G401.6 (cell line): Measurements from ENCODE around the gene THBS1.

Source experiments
- FAIRE-seq: peaks from 2 replicates; lab custom pipeline; 2012; peaks lifted over from hg19 to GRCh38; lab: Jason Lieb, UNC

THBS1 gene

DNA sequence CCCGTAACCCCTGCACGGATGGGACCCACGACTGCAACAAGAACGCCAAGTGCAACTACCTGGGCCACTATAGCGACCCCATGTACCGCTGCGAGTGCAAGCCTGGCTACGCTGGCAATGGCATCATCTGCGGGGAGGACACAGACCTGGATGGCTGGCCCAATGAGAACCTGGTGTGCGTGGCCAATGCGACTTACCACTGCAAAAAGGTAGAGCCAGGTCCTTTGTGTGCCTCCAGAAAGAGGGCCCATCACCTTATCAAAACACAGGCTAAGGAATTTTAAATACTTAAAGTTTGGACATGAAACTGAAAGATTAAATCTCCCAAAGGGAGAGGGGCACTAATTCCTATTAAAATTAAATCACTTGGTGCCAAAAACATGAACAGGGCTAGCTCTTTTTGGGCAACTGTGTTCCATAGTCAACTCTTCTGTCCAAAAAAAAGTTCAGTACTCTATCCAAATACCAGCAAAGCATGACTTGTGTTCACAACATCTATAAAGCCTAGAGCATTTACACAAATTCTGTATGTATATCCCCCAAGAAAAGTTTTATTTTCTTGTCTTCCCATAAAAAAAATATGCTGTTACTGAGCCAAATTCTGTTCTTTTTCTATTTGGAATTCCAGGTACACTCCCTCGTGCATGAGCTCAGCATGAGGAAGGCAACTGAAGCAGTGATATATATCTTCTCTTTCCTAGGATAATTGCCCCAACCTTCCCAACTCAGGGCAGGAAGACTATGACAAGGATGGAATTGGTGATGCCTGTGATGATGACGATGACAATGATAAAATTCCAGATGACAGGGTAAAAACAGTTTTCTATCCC lies 9.2 kb downstream of the THBS1 start:
- FAIRE-seq, result no peak

DNA sequence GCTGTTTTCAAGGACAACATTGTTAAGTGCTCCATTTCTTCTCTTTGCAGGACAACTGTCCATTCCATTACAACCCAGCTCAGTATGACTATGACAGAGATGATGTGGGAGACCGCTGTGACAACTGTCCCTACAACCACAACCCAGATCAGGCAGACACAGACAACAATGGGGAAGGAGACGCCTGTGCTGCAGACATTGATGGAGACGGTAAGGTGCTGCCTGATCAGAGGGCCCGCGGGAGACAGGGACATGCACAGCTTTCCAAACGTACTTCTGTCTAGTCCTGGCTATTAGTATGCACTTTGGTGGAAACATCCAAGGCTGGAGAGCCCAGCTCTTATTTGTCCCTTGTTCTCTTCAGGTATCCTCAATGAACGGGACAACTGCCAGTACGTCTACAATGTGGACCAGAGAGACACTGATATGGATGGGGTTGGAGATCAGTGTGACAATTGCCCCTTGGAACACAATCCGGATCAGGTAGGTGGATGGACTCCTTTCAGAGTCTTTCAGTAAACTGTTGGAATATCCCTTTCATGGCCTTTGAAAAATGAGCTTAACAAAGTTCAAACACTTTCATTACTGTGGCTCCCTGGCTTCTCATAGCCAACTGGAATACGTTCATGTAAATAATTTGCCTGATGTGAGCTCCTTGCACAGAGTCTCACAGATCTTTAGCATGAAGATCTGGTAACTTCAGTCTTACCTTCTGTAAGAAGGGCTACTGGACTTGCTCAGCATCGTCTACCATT lies 10.4 kb downstream of the THBS1 start:
- FAIRE-seq, result no peak

DNA sequence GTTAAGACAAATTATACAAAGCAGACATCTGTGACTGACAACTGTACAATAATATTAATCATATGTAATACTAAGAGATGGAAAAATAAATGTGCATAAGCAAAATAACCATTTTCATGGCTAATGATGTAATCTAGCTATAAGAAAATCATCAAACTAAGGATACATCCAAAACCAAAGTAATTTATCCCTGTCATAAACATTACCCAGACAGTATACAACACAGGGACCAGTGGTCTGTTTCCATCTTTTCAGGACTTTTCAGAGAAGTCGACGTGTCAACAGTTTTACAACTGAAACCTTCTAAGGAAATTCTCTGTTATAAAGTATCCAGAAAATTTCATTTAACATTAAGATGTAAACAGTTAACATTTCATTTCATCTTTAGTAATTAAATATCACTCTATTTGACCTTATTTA lies 11.0 kb downstream of the THBS1 start:
- no peak for FAIRE-seq

DNA sequence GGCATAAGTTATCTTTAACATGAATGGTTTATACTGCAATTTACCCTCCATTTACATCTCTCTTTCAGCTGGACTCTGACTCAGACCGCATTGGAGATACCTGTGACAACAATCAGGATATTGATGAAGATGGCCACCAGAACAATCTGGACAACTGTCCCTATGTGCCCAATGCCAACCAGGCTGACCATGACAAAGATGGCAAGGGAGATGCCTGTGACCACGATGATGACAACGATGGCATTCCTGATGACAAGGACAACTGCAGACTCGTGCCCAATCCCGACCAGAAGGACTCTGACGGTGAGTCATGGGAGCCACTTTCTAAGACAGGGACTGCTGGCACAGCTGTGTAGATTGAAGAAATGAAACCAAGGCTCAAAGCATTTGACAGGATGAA lies 11.6 kb downstream of the THBS1 start:
- no peak for FAIRE-seq

DNA sequence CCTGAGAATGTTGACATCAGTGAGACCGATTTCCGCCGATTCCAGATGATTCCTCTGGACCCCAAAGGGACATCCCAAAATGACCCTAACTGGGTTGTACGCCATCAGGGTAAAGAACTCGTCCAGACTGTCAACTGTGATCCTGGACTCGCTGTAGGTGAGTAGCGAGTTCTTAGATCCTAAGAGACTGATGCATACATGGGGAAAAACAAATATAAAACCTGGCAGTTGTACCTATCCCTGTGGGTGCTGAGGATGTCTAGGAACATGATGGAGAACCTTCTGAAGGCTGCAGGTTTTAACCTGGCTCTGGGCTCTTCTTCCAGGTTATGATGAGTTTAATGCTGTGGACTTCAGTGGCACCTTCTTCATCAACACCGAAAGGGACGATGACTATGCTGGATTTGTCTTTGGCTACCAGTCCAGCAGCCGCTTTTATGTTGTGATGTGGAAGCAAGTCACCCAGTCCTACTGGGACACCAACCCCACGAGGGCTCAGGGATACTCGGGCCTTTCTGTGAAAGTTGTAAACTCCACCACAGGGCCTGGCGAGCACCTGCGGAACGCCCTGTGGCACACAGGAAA lies 12.3 kb downstream of the THBS1 start:
- FAIRE-seq, result no peak

DNA sequence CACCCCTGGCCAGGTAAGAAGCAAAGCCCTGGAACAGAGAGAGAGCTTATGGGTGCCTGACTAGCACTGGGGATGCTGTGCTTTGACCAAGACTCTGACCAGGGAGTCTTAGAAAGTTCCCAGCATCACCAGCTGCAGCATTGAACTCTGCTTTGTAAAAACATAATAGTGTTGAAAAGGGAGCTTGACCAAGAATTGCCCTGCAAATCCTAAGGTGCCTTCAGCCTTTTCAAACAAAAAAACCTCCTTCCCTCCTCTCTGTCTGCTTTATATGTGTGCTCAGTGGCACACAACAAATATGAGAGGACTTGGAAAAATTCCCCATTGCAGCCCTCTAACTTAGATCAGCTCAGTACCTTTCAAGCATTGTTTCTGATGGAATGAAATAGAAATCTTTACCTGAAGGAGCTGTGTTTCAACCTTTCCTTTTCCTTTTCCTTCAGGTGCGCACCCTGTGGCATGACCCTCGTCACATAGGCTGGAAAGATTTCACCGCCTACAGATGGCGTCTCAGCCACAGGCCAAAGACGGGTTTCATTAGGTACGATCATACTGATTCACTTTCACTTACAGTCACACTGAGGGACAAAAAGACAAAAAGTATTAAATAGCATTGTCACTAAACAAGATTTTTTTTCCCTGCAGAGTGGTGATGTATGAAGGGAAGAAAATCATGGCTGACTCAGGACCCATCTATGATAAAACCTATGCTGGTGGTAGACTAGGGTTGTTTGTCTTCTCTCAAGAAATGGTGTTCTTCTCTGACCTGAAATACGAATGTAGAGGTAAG lies 13.0 kb downstream of the THBS1 start:
- FAIRE-seq, result no peak

DNA sequence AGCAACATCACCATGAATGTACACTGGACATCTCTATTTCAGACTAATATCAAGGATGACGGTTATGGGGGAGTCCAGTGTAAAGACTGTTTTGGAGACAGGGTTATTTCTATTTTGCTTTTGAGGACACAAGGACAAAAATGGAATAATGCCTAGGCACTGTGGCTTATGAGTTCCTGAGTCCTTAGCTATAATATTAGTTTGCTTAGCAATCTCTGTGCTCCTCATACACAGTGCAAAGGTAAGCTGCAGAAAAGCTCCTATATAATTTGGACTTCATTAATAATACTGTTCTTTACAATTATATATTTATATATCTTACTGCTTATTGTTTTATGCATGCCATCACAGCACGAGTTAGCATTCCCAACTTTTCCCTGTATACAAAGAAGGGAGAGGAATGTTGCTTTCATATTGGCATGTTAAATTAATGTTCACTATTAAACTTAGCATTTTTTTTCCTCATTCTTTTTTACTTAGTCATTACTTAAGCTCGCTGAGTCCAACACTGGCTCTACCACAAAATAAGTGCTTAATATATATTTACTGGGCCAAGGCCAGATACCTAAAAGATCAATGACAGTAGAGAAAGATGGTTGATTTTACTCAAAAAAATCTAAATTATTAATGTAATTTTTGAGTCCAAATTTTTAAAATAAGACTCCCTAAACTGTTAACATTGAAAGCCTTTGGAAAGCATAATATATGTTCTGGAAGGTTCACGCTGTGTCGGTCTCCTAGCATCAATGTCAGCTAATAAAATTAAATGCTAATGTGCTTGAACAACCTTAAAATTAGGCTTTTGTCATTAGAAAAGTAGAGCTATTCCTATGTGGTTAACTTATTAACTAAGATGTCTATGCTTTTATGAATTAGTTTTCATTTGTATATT lies 13.8 kb downstream of the THBS1 start:
- no peak for FAIRE-seq

DNA sequence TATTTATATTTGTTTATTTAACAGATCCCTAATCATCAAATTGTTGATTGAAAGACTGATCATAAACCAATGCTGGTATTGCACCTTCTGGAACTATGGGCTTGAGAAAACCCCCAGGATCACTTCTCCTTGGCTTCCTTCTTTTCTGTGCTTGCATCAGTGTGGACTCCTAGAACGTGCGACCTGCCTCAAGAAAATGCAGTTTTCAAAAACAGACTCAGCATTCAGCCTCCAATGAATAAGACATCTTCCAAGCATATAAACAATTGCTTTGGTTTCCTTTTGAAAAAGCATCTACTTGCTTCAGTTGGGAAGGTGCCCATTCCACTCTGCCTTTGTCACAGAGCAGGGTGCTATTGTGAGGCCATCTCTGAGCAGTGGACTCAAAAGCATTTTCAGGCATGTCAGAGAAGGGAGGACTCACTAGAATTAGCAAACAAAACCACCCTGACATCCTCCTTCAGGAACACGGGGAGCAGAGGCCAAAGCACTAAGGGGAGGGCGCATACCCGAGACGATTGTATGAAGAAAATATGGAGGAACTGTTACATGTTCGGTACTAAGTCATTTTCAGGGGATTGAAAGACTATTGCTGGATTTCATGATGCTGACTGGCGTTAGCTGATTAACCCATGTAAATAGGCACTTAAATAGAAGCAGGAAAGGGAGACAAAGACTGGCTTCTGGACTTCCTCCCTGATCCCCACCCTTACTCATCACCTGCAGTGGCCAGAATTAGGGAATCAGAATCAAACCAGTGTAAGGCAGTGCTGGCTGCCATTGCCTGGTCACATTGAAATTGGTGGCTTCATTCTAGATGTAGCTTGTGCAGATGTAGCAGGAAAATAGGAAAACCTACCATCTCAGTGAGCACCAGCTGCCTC lies 14.7 kb downstream of the THBS1 start:
- no peak for FAIRE-seq

DNA sequence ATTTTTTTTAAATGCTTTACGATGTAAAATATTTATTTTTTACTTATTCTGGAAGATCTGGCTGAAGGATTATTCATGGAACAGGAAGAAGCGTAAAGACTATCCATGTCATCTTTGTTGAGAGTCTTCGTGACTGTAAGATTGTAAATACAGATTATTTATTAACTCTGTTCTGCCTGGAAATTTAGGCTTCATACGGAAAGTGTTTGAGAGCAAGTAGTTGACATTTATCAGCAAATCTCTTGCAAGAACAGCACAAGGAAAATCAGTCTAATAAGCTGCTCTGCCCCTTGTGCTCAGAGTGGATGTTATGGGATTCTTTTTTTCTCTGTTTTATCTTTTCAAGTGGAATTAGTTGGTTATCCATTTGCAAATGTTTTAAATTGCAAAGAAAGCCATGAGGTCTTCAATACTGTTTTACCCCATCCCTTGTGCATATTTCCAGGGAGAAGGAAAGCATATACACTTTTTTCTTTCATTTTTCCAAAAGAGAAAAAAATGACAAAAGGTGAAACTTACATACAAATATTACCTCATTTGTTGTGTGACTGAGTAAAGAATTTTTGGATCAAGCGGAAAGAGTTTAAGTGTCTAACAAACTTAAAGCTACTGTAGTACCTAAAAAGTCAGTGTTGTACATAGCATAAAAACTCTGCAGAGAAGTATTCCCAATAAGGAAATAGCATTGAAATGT lies 15.6 kb downstream of the THBS1 start:
- FAIRE-seq, result no peak

DNA sequence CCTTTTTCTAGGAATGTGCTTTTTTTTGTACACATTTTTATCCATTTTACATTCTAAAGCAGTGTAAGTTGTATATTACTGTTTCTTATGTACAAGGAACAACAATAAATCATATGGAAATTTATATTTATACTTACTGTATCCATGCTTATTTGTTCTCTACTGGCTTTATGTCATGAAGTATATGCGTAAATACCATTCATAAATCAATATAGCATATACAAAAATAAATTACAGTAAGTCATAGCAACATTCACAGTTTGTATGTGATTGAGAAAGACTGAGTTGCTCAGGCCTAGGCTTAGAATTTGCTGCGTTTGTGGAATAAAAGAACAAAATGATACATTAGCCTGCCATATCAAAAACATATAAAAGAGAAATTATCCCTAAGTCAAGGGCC lies 16.5 kb downstream of the THBS1 start:
- no peak for FAIRE-seq

DNA sequence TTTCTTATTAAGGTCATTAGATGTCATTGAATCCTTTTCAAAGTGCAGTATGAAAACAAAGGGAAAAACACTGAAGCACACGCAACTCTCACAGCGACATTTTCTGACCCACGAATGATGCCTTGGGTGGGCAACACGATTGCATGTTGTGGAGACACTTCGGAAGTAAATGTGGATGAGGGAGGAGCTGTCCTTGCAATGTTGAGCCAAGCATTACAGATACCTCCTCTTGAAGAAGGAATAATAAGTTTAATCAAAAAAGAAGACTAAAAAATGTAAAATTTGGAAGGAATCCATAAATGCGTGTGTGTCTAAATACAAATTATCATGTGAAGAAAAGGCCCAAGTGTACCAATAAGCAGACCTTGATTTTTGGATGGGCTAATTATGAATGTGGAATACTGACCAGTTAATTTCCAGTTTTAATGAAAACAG lies 16.9 kb downstream of the THBS1 start:
- no peak for FAIRE-seq

DNA sequence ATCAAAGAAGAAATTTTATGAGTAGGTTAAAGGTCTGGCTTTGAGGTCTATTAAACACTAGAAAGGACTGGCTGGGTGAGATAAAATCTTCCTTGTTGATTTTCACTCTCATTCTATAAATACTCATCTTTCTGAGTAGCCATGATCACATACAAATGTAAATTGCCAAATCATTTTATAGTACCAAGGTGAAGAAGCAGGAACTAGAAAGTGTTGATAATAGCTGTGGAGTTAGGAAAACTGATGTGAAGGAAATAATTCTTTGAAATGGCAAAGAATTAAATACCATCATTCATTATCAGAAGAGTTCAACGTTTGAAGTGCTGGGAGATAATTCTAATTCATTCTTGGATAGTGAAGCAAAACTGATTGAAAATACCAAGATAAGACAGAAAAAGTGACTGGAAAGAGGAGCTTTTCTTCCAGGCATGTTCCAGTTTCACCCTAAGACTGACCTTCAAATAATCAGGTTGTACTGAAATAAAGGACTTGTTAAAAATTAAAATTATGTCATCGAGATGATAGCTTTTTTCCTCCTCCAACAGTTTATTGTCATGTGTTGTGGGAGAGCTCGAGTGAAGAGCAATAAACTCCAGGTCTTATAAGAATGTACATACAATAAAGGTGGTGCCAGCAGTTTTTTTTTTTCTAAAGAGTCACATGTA lies 17.4 kb downstream of the THBS1 start:
- no peak for FAIRE-seq

DNA sequence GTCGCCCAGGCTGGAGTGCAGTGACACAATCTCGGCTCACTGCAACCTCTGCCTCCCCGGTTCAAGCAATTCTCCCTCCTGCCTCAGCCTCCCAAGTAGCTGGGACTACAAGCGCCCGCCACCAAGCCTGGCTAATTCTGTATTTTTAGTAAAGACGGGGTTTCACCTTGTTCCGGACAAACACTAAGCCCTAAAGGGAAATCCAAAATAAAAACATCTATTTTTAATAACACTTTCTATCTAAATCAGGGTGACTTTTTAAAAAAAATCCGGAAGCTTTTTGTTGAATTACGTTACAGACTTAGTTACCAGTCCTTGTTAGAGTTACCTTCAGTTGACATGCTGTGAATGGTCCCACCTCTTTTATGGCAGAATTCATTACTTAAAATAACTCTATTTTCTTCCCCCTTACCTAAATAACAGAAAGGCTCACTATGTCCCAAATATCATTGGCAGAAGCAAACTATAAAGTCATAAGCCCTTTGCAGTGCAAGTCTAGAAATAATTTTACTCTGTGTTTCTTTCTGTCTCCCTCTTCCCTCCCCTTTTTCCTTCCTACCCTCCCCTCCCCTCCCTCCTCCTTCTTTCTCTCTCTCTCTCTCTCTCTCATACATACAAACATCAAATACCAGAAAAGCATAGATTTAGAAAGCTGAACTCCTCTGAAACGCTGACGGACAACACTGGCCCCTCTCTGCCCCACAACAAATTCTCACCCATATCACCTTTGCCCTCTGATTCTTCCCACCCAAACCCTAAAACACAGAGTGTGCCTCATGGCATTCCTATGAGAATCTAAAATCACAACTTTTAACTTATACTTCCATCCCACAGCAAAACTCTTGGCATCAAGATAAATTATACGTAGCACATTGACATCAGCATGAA lies 18.3 kb downstream of the THBS1 start:
- FAIRE-seq, result no peak

DNA sequence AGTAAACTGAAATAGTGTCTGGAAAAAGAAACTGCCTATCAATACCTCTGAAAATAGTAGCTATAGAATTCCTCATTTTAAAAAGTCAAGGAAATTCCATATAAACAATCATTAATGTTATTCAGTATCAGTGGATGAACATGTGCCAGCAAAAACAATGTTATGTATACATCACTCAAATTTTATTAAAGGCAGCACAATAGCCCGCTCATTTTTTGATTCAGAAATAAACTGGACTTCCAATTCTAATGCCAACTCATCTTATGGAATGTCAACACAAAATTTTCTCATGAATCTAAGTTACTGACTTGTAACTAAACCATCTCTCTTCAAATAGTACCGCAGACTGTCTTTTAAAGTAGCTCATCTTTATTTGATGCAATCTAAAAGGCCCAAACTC lies 19.0 kb downstream of the THBS1 start:
- FAIRE-seq, result no peak

DNA sequence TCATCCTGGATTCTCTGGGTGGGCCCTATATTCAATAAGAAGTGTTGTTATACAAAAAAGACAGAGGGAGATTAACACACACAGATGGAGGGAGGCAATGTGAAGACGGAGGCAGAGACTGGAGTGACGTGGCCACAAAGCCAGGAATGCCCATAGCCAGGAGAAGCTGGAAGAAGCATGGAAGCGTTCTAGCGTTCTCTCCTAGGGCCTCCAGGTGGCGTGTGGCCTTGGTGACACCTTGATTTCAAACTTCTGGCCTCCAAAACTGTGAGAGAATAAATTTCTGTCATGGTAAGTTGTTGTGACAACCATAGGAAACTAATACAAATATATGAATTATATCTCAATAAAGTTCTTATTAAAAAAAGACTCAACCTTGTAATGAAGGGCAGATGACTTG lies 21.3 kb downstream of the THBS1 start:
- no peak for FAIRE-seq

DNA sequence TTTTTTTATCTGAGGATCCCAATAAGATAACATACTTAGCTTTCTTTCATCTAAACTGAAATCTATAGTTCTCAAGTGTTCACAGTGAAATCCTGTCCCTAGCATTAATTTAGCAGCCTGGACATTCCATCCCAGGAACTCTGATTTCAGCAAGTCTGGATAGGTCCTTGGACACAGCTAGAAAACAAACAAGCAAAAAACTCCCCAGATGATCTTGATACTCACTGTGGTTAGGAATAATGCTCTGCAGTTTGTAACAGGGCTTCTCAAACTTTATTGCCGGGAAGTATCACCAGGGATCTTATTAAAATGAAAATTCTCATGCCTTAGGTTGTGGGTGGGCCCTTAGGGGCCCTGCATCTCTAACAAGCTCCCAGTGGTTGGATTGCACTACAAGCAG lies 24.3 kb downstream of the THBS1 start:
- FAIRE-seq, result no peak

DNA sequence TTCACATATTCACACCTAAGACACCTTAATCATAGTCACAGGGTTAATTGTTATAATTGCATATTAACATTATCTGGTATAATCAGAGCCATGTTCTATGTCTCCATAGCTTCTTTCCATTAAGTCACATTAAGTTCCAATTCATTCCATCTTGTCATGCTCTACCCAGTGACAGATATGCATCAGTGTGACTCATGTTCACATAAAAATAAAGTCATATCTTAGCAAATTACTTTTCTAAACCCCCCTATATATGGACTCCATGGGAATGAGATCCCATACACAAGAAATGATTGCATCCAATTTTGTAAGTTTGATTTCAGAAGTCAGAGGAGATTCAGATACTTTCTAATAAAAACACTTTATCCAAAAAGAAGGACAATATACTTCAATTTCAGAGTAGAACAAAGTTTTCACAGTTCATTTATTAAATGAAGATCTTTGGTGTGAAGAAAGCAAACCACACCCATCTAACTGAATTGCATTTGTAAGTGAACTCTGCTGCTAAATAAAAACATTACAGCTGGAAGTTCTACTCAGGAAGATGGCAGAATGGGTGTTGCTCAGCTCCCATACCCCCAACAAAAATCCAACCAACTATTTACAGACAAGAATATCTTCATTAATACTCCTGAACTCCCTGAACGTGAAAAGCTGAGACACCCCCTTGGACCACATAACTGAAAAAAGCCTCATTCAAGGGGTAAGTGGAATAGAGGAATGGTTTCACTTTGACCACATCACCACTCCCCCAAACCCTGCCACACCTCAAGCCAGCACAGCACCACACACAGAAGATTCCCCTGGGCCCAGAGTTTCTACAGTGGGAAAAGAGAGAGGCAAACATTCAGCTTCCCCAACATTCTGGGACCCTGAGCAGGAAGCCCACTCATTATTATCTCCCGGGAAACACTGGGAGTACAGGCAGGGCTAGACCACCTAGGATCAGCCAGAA lies 27.6 kb downstream of the THBS1 start:
- FAIRE-seq, result no peak
